ENCODE data around the gene MRPS27.

MRPS27 gene

GRCh38 chr5:72307968-72308852 lies 11.8 kb downstream of the MRPS27 start:
- H3K9me3 ChIP-seq (ENCODE audit: insufficient read depth, low read length), result no peaks in the 10 kb centered on the region
- H3K4me1 ChIP-seq (ENCODE audit: insufficient read depth, insufficient read length), result no peaks in the 10 kb centered on the region
- no peak overlapping the region for H3K9ac ChIP-seq (ENCODE audit: insufficient read length, low read depth)
- no peaks in the 10 kb centered on the region for H3K27me3 ChIP-seq (ENCODE audit: insufficient read depth, insufficient read length)
- DNase-seq (ENCODE audit: low read depth, low spot score), result no peak
- TF ChIP-seq SUZ12 (IDR thresholded peaks at IDR 0.05; ENCODE audit: extremely low read depth, insufficient read depth, insufficient read length), result no peak
- TF ChIP-seq ZNF274 (IDR thresholded peaks at IDR 0.05; ENCODE audit: low read depth, low read length), result no peak
- no peak for TF ChIP-seq YY1 (IDR thresholded peaks at IDR 0.05; ENCODE audit: insufficient read depth, insufficient read length)
- H3K36me3 ChIP-seq (ENCODE audit: insufficient read depth, insufficient read length, low read length), result peaks cover 55% of the 10 kb centered on the region
- H3K4me3 ChIP-seq (ENCODE audit: insufficient read length, low read depth), result no peak overlapping the region

- H3K4me1 ChIP-seq (ENCODE audit: insufficient read depth, insufficient read length), result no peaks in the 10 kb centered on the region
- H3K27me3 ChIP-seq (ENCODE audit: insufficient read depth, insufficient read length), result no peaks in the 10 kb centered on the region
- H3K9ac ChIP-seq (ENCODE audit: insufficient read length, low read depth), result no peak overlapping the region
- no peak for TF ChIP-seq ZNF274 (IDR thresholded peaks at IDR 0.05; ENCODE audit: low read depth, low read length)
- no peak for TF ChIP-seq SUZ12 (IDR thresholded peaks at IDR 0.05; ENCODE audit: extremely low read depth, insufficient read depth, insufficient read length)
- no peak for TF ChIP-seq YY1 (IDR thresholded peaks at IDR 0.05; ENCODE audit: insufficient read depth, insufficient read length)
- no peak overlapping the region for H3K4me3 ChIP-seq (ENCODE audit: insufficient read length, low read depth)
- H3K9me3 ChIP-seq (ENCODE audit: insufficient read depth, low read length), result no peaks in the 10 kb centered on the region
- no peak for DNase-seq (ENCODE audit: low read depth, low spot score)
- peaks cover 49% of the 10 kb centered on the region for H3K36me3 ChIP-seq (ENCODE audit: insufficient read depth, insufficient read length, low read length)
Measured at GRCh38 chr5:72307573-72307967, 12.5 kb downstream of the MRPS27 start.

- peaks cover 37% of the 10 kb centered on the region for H3K36me3 ChIP-seq (ENCODE audit: insufficient read depth, insufficient read length, low read length)
- no peak overlapping the region for H3K4me3 ChIP-seq (ENCODE audit: insufficient read length, low read depth)
- H3K4me1 ChIP-seq (ENCODE audit: insufficient read depth, insufficient read length), result peaks cover 3% of the 10 kb centered on the region
- H3K27me3 ChIP-seq (ENCODE audit: insufficient read depth, insufficient read length), result no peaks in the 10 kb centered on the region
- no peaks in the 10 kb centered on the region for H3K9me3 ChIP-seq (ENCODE audit: insufficient read depth, low read length)
- no peak overlapping the region for H3K9ac ChIP-seq (ENCODE audit: insufficient read length, low read depth)
- no peak for DNase-seq (ENCODE audit: low read depth, low spot score)
- TF ChIP-seq YY1 (IDR thresholded peaks at IDR 0.05; ENCODE audit: insufficient read depth, insufficient read length), result no peak
- no peak for TF ChIP-seq ZNF274 (IDR thresholded peaks at IDR 0.05; ENCODE audit: low read depth, low read length)
- TF ChIP-seq SUZ12 (IDR thresholded peaks at IDR 0.05; ENCODE audit: extremely low read depth, insufficient read depth, insufficient read length), result no peak
Measured at GRCh38 chr5:72305194-72306142, 14.6 kb downstream of the MRPS27 start.

GRCh38 chr5:72302171-72302570 lies 17.9 kb downstream of the MRPS27 start:
- H3K27me3 ChIP-seq (ENCODE audit: insufficient read depth, insufficient read length), result no peaks in the 10 kb centered on the region
- TF ChIP-seq YY1 (IDR thresholded peaks at IDR 0.05; ENCODE audit: insufficient read depth, insufficient read length) (no peak), SUZ12 (IDR thresholded peaks at IDR 0.05; ENCODE audit: extremely low read depth, insufficient read depth, insufficient read length) (no peak), ZNF274 (IDR thresholded peaks at IDR 0.05; ENCODE audit: low read depth, low read length) (no peak)
- no peak overlapping the region for H3K4me3 ChIP-seq (ENCODE audit: insufficient read length, low read depth)
- no peak overlapping the region for H3K9ac ChIP-seq (ENCODE audit: insufficient read length, low read depth)
- DNase-seq (ENCODE audit: low read depth, low spot score), result peak; percentile 80
- H3K4me1 ChIP-seq (ENCODE audit: insufficient read depth, insufficient read length), result peaks cover 3% of the 10 kb centered on the region
- no peaks in the 10 kb centered on the region for H3K9me3 ChIP-seq (ENCODE audit: insufficient read depth, low read length)
- H3K36me3 ChIP-seq (ENCODE audit: insufficient read depth, insufficient read length, low read length), result peaks cover 17% of the 10 kb centered on the region

- no peaks in the 10 kb centered on the region for H3K27me3 ChIP-seq (ENCODE audit: insufficient read depth, insufficient read length)
- peaks cover 23% of the 10 kb centered on the region for H3K36me3 ChIP-seq (ENCODE audit: insufficient read depth, insufficient read length, low read length)
- H3K4me1 ChIP-seq (ENCODE audit: insufficient read depth, insufficient read length), result peaks cover 3% of the 10 kb centered on the region
- TF ChIP-seq SUZ12 (IDR thresholded peaks at IDR 0.05; ENCODE audit: extremely low read depth, insufficient read depth, insufficient read length), result no peak
- no peaks in the 10 kb centered on the region for H3K9me3 ChIP-seq (ENCODE audit: insufficient read depth, low read length)
- no peak for DNase-seq (ENCODE audit: low read depth, low spot score)
- no peak overlapping the region for H3K4me3 ChIP-seq (ENCODE audit: insufficient read length, low read depth)
- H3K9ac ChIP-seq (ENCODE audit: insufficient read length, low read depth), result no peak overlapping the region
Measured at GRCh38 chr5:72301557-72301956, 18.5 kb downstream of the MRPS27 start.

GRCh38 chr5:72300590-72301339 lies 19.3 kb downstream of the MRPS27 start:
- TF ChIP-seq ZNF274 (IDR thresholded peaks at IDR 0.05; ENCODE audit: low read depth, low read length) (no peak), YY1 (IDR thresholded peaks at IDR 0.05; ENCODE audit: insufficient read depth, insufficient read length) (no peak)
- Histone ChIP-seq H3K4me1 (ENCODE audit: insufficient read depth, insufficient read length) (peaks cover 3% of the 10 kb centered on the region), H3K36me3 (ENCODE audit: insufficient read depth, insufficient read length, low read length) (peaks cover 30% of the 10 kb centered on the region)

More at GRCh38 chr5:72300590-72301339, 19.3 kb downstream of the MRPS27 start:
- DNase-seq (ENCODE audit: low read depth, low spot score), result no peak
- Histone ChIP-seq H3K9me3 (ENCODE audit: insufficient read depth, low read length) (no peaks in the 10 kb centered on the region), H3K27me3 (ENCODE audit: insufficient read depth, insufficient read length) (no peaks in the 10 kb centered on the region), H3K9ac (ENCODE audit: insufficient read length, low read depth) (no peak overlapping the region), H3K4me3 (ENCODE audit: insufficient read length, low read depth) (no peak overlapping the region)
